T-cell (primary cell): ENCODE measurements around the gene ADGRG6. TPM values are rescaled to one million over a fixed set of nuclear protein-coding genes. Genes with fewer than 3 reads are reported as not detected.

Experiments
- ATAC-seq, 4 experiments: fragments of 200-7000 bp in 3 of 4; fragments of 150-1000 bp in 1 of 4; cut with Tn5 transposase; replicated peaks in 1 of 4; 1 replicate in 3 of 4; 2 replicates in 1 of 4; pipeline ENCODE4 v1.10.0; 2021; ENCODE audit warnings: moderate library complexity in 3 of 4, mild to moderate bottlenecking in 2 of 4, moderate number of reproducible peaks in 1 of 4
- CTCF ChIA-PET, 2 donors: fragments of 300-600 bp; sonication (Branson Sonifier 250); formaldehyde crosslinking; loops; one replicate each; lab custom pipeline; 2022; ENCODE audit warnings: antibody characterized with exemption in 2 of 2; lab: Charles Lee
- POLR2A ChIA-PET, 2 donors: fragments of 300-600 bp; sonication (Branson Sonifier 250); formaldehyde crosslinking; loops; one replicate each; lab custom pipeline; 2022; ENCODE audit warnings: antibody characterized with exemption in 2 of 2; lab: Charles Lee
- DNase-seq, 35 experiments: peaks; one replicate each; pipeline versions ENCODE4 v3.0.0 to v3.0.0-alpha.2; 2013 to 2023
- H3K27ac ChIP-seq: one replicate; pipeline ENCODE4 v1.5.1; 2013; ENCODE audit warnings: low read length
- H3K27me3 ChIP-seq, 2 experiments: replicated peaks in 1 of 2; 1 replicate in 1 of 2; 2 replicates in 1 of 2; pipeline versions ENCODE4 v1.6.1 to v1.7.0; 2013; ENCODE audit warnings: low read length in 1 of 2, mixed read lengths in 1 of 2; ENCODE audit not compliant: control insufficient read depth in 2 of 2, insufficient read depth in 2 of 2; ENCODE audit errors: extremely low read depth in 1 of 2
- H3K36me3 ChIP-seq, 2 donors: 1 replicate in 1 of 2; 2 replicates in 1 of 2; pipeline versions ENCODE4 v1.6.1 to v1.7.0; 2013; ENCODE audit warnings: low read length in 1 of 2; ENCODE audit not compliant: control insufficient read depth in 2 of 2, insufficient read depth in 1 of 2; ENCODE audit errors: extremely low read depth in 1 of 2
- H3K4me1 ChIP-seq, 2 experiments: 1 replicate in 1 of 2; 2 replicates in 1 of 2; pipeline versions ENCODE4 v1.6.1 to v1.7.0; 2013; ENCODE audit warnings: low read length in 2 of 2, mixed read lengths in 1 of 2; ENCODE audit not compliant: insufficient read depth in 2 of 2, control insufficient read depth in 1 of 2; ENCODE audit errors: extremely low read depth in 1 of 2
- H3K4me3 ChIP-seq, 2 donors: 1 replicate in 1 of 2; 2 replicates in 1 of 2; pipeline versions ENCODE4 v1.5.1 to v1.7.0; 2013; ENCODE audit warnings: mild to moderate bottlenecking in 2 of 2, low read length in 1 of 2, moderate library complexity in 1 of 2; ENCODE audit not compliant: control insufficient read depth in 1 of 2; ENCODE audit errors: extremely low read depth in 1 of 2
- H3K9me3 ChIP-seq: 2 replicates; pipeline ENCODE4 v1.7.0; 2013
- H3K27ac Mint-ChIP-seq, 2 donors: one replicate each; pipeline ENCODE4 v1.8.0; 2020 to 2021; ENCODE audit warnings: mild to moderate bottlenecking in 2 of 2, mixed read lengths in 2 of 2
- H3K27me3 Mint-ChIP-seq, 2 donors: one replicate each; pipeline ENCODE4 v1.8.0; 2021 to 2022; ENCODE audit warnings: mixed read lengths in 2 of 2
- H3K36me3 Mint-ChIP-seq: one replicate; pipeline ENCODE4 v1.8.0; 2021; ENCODE audit warnings: mixed read lengths
- H3K4me1 Mint-ChIP-seq, 3 donors: one replicate each; pipeline ENCODE4 v1.8.0; 2020 to 2022; ENCODE audit warnings: mixed read lengths in 3 of 3, mild to moderate bottlenecking in 1 of 3
- H3K4me3 Mint-ChIP-seq, 3 donors: one replicate each; pipeline ENCODE4 v1.8.0; 2020 to 2022; ENCODE audit warnings: mild to moderate bottlenecking in 3 of 3, mixed read lengths in 3 of 3, moderate library complexity in 3 of 3
- H3K9me3 Mint-ChIP-seq, 3 donors: one replicate each; pipeline ENCODE4 v1.8.0; 2020 to 2022; ENCODE audit warnings: mixed read lengths in 3 of 3
- WGBS: methylation state at CpG from one replicate; pipeline ENCODE4 v1.1.5; 2013; ENCODE audit warnings: missing lambda C conversion rate; ENCODE audit not compliant: insufficient coverage; 5-methylcytosine and 5-hydroxymethylcytosine counted together
- total RNA-seq, 35 experiments: library from RNA in 6 of 35; stranded (reverse) in 6 of 35; fragments of 120-200 nt in 1 of 35; gene quantifications; one replicate each; pipeline versions ENCODE4 v1.2.1 to v1.2.4 and lab custom pipeline; 2013 to 2026

Gene ADGRG6
- total RNA-seq, 5 donors from 2014 or later (not counting 1 experiment from before 2014, with no cell fraction given), result 0.51 to 0.89 (median 0.61) TPM

GRCh38 chr6:142459271-142459670 is 157.5 kb downstream of the ADGRG6 start:
- CTCF ChIA-PET, result no interaction called here
- H3K4me1 Mint-ChIP-seq, result no peaks in the 10 kb centered on the region
- ATAC-seq, result no peak
- Histone ChIP-seq H3K36me3 (no peaks in the 10 kb centered on the region), H3K4me1 (no peaks in the 10 kb centered on the region), H3K27ac (no peak overlapping the region), H3K9me3 (peaks cover 4% of the 10 kb centered on the region), H3K27me3 (peaks cover 0 to 7% of the 10 kb centered on the region in 2 experiments), H3K4me3 (no peak overlapping the region)
- no peak for DNase-seq
- H3K4me3 Mint-ChIP-seq, result no peak overlapping the region
- peaks cover 3% of the 10 kb centered on the region for H3K36me3 Mint-ChIP-seq
- H3K27ac Mint-ChIP-seq, result no peak overlapping the region
- H3K27me3 Mint-ChIP-seq, result no peaks in the 10 kb centered on the region
- WGBS, result no CpG with 5 or more reads among the region's 1 CpG
- H3K9me3 Mint-ChIP-seq, result peaks cover 3 to 12% (median 8%) of the 10 kb centered on the region in 3 donors
- POLR2A ChIA-PET, result no interaction called here

- H3K4me3 ChIP-seq, result no peak overlapping the region
- Mint-ChIP-seq H3K27me3 (no peaks in the 10 kb centered on the region), H3K9me3 (peaks cover 3 to 12% (median 8%) of the 10 kb centered on the region in 3 donors), H3K4me1 (no peaks in the 10 kb centered on the region), H3K4me3 (no peak overlapping the region), H3K36me3 (peaks cover 3% of the 10 kb centered on the region), H3K27ac (no peak overlapping the region)
- peaks cover 4% of the 10 kb centered on the region for H3K9me3 ChIP-seq
- DNase-seq (no peak), ATAC-seq (no peak)
- H3K4me1 ChIP-seq, result no peaks in the 10 kb centered on the region
- CTCF ChIA-PET, result no interaction called here
- H3K27ac ChIP-seq, result no peak overlapping the region
- H3K36me3 ChIP-seq, result no peaks in the 10 kb centered on the region
- 91% methylated on average over 2 of the region's 2 CpGs for WGBS
- peaks cover 0 to 7% of the 10 kb centered on the region in 2 experiments for H3K27me3 ChIP-seq
- POLR2A ChIA-PET, result no interaction called here
These were observed 160.5 kb downstream of the ADGRG6 start for GRCh38 chr6:142462260-142462659.

GRCh38 chr6:142463988-142464387 is 162.2 kb downstream of the ADGRG6 start:
- no peak for DNase-seq
- peaks cover 4% of the 10 kb centered on the region for H3K9me3 ChIP-seq
- peaks cover 0 to 7% of the 10 kb centered on the region in 2 experiments for H3K27me3 ChIP-seq
- H3K36me3 ChIP-seq, result no peaks in the 10 kb centered on the region
- Mint-ChIP-seq H3K27ac (no peak overlapping the region), H3K9me3 (peaks cover 3 to 12% (median 8%) of the 10 kb centered on the region in 3 donors), H3K4me3 (no peak overlapping the region), H3K27me3 (no peaks in the 10 kb centered on the region), H3K4me1 (no peaks in the 10 kb centered on the region), H3K36me3 (peaks cover 3% of the 10 kb centered on the region)
- ChIA-PET POLR2A (no interaction called here), CTCF (no interaction called here)
- no peak for ATAC-seq
- H3K4me1 ChIP-seq, result no peaks in the 10 kb centered on the region
- H3K4me3 ChIP-seq, result no peak overlapping the region
- 94% methylated on average over 2 of the region's 6 CpGs for WGBS
- no peak overlapping the region for H3K27ac ChIP-seq

GRCh38 chr6:142469220-142469619 is 167.4 kb downstream of the ADGRG6 start:
- ATAC-seq (no peak), DNase-seq (no peak)
- H3K4me1 ChIP-seq, result no peaks in the 10 kb centered on the region
- H3K4me3 ChIP-seq, result no peak overlapping the region
- H3K27ac ChIP-seq, result no peak overlapping the region
- H3K27me3 ChIP-seq, result no peaks in the 10 kb centered on the region
- Mint-ChIP-seq H3K4me1 (no peaks in the 10 kb centered on the region), H3K36me3 (no peaks in the 10 kb centered on the region), H3K27ac (no peak overlapping the region), H3K4me3 (no peak overlapping the region), H3K9me3 (no peaks in the 10 kb centered on the region), H3K27me3 (no peaks in the 10 kb centered on the region)
- no peaks in the 10 kb centered on the region for H3K36me3 ChIP-seq
- ChIA-PET CTCF (interaction anchor here in 1 of 2 donors (1.1 kb wide), 1 partner anchor 10 kb away, joined by 3 read pairs; no protein-coding TSS in a partner anchor), POLR2A (no interaction called here)
- WGBS, result 80% methylated on average over 1 of the region's 1 CpG
- H3K9me3 ChIP-seq, result no peaks in the 10 kb centered on the region

- POLR2A ChIA-PET, result no interaction called here
- no peak for DNase-seq
- CTCF ChIA-PET, result interaction anchor here in 1 of 2 donors (1.1 kb wide), 1 partner anchor 9 kb away, joined by 3 read pairs; no protein-coding TSS in a partner anchor
These were observed 168.6 kb downstream of the ADGRG6 start for GRCh38 chr6:142470421-142470820.

GRCh38 chr6:142474531-142475289 is 172.9 kb downstream of the ADGRG6 start:
- Mint-ChIP-seq H3K36me3 (no peaks in the 10 kb centered on the region), H3K4me1 (peaks cover 5 to 8% (median 8%) of the 10 kb centered on the region in 3 donors), H3K9me3 (no peaks in the 10 kb centered on the region), H3K27me3 (peaks cover 0 to 5% of the 10 kb centered on the region in 2 donors), H3K4me3 (no peak overlapping the region), H3K27ac (no peak overlapping the region)
- H3K9me3 ChIP-seq, result no peaks in the 10 kb centered on the region
- H3K4me3 ChIP-seq, result no peak overlapping the region
- peaks cover 0 to 2% of the 10 kb centered on the region in 2 experiments for H3K27me3 ChIP-seq
- WGBS, result 12% methylated on average over 7 of the region's 13 CpGs
- DNase-seq, result peak in 2 of 35 experiments; percentile 15 to 72
- POLR2A ChIA-PET, result interaction anchor here (0.6 to 0.7 kb wide), 2 partner anchors 220 to 412 kb away, joined by 4 read pairs; no protein-coding TSS in a partner anchor
- ATAC-seq, result no peak
- H3K27ac ChIP-seq, result no peak overlapping the region
- no peaks in the 10 kb centered on the region for H3K36me3 ChIP-seq
- no peaks in the 10 kb centered on the region for H3K4me1 ChIP-seq
- CTCF ChIA-PET, result interaction anchor here (0.6 to 2.7 kb wide), 39 partner anchors 8 to 1538 kb away, joined by 3 to 37 read pairs (median 4); partner anchors contain the start of genes ADAT2 (in 1 of the 2) and PEX3 (in 1 of the 2)

More at GRCh38 chr6:142470421-142470820, 168.6 kb downstream of the ADGRG6 start:
- Histone ChIP-seq H3K27me3 (peaks cover 0 to 2% of the 10 kb centered on the region in 2 experiments), H3K36me3 (no peaks in the 10 kb centered on the region), H3K4me3 (no peak overlapping the region), H3K4me1 (no peaks in the 10 kb centered on the region), H3K9me3 (no peaks in the 10 kb centered on the region), H3K27ac (no peak overlapping the region)
- H3K9me3 Mint-ChIP-seq, result no peaks in the 10 kb centered on the region
- no CpG with 5 or more reads among the region's 1 CpG for WGBS
- H3K27me3 Mint-ChIP-seq, result peaks cover 0 to 5% of the 10 kb centered on the region in 2 donors
- H3K4me3 Mint-ChIP-seq, result no peak overlapping the region
- no peak overlapping the region for H3K27ac Mint-ChIP-seq
- no peaks in the 10 kb centered on the region for H3K36me3 Mint-ChIP-seq
- peaks cover 5 to 8% (median 6%) of the 10 kb centered on the region in 3 donors for H3K4me1 Mint-ChIP-seq
- no peak for ATAC-seq
